H1 (cell line): Measurements from ENCODE around the gene TOP2A. TPM values are rescaled to one million over a fixed set of nuclear protein-coding genes. Genes with fewer than 3 reads are reported as not detected.

Experiments
- CTCF ChIA-PET: fragments of 300-600 bp; sonication (Branson Sonifier 250); formaldehyde crosslinking; loops from one replicate; lab custom pipeline; 2021; ENCODE audit not compliant: partially characterized antibody; lab: Charles Lee
- POLR2A ChIA-PET: fragments of 300-600 bp; sonication (Branson Sonifier 250); formaldehyde crosslinking; loops from one replicate; lab custom pipeline; 2021; ENCODE audit warnings: inconsistent platforms; ENCODE audit not compliant: partially characterized antibody; lab: Charles Lee
- DNase-seq, 2 experiments: peaks; one replicate each; pipeline versions ENCODE4 v3.0.0 to v3.0.0-alpha.2; 2010 to 2022; ENCODE audit warnings: low spot score in 2 of 2, low read depth in 1 of 2, mixed read lengths in 1 of 2
- FAIRE-seq: peaks from 2 replicates; lab custom pipeline; 2011; peaks lifted over from hg19 to GRCh38; lab: Jason Lieb, UNC
- H2AFZ ChIP-seq: 2 replicates; pipeline ENCODE4 v1.8.1; 2012; ENCODE audit warnings: low read length, inconsistent platforms
- H2AK5ac ChIP-seq: 2 replicates; pipeline ENCODE4 v1.6.1; 2013; ENCODE audit warnings: low read depth, low read length
- H2BK120ac ChIP-seq: replicated peaks from 2 replicates; pipeline ENCODE3; 2013; ENCODE audit warnings: low read depth, low read length, inconsistent platforms
- H2BK12ac ChIP-seq: 2 replicates; pipeline ENCODE4 v1.6.1; 2013; ENCODE audit warnings: low read depth, low read length
- H2BK15ac ChIP-seq: 2 replicates; pipeline ENCODE4 v1.6.1; 2013; ENCODE audit warnings: low read length
- H2BK20ac ChIP-seq: 2 replicates; pipeline ENCODE4 v1.6.1; 2013; ENCODE audit warnings: low read length
- H2BK5ac ChIP-seq: 2 replicates; pipeline ENCODE4 v1.6.1; 2013; ENCODE audit warnings: low read depth, low read length
- H3K14ac ChIP-seq: 2 replicates; pipeline ENCODE4 v1.6.1; 2013; ENCODE audit warnings: inconsistent platforms; ENCODE audit not compliant: insufficient read length
- H3K18ac ChIP-seq: 2 replicates; pipeline ENCODE4 v1.6.1; 2013; ENCODE audit warnings: low read length; ENCODE audit errors: extremely low read depth
- H3K23ac ChIP-seq: 2 replicates; pipeline ENCODE4 v1.6.1; 2013; ENCODE audit warnings: inconsistent platforms; ENCODE audit not compliant: insufficient read length
- H3K23me2 ChIP-seq: 2 replicates; pipeline ENCODE4 v1.6.1; 2013; ENCODE audit warnings: low read depth, low read length
- H3K27ac ChIP-seq: 2 replicates; pipeline ENCODE4 v1.6.1; 2011; ENCODE audit warnings: low read depth, low read length, inconsistent platforms
- H3K27me3 ChIP-seq, 4 experiments: replicated peaks in 1 of 4; 1 replicate in 1 of 4; 2 replicates in 3 of 4; pipeline versions ENCODE4 v1.6.1 to v1.8.1; 2011 to 2013; ENCODE audit warnings: low read length in 3 of 4, mild to moderate bottlenecking in 3 of 4, inconsistent platforms in 2 of 4, mixed read lengths in 2 of 4, moderate library complexity in 1 of 4; ENCODE audit not compliant: control insufficient read depth in 3 of 4, insufficient read depth in 3 of 4; ENCODE audit errors: extremely low read depth in 1 of 4
- H3K36me3 ChIP-seq, 4 experiments: 2 replicates each; pipeline versions ENCODE4 v1.6.1 to v1.8.1; 2011 to 2013; ENCODE audit warnings: mild to moderate bottlenecking in 4 of 4, low read length in 3 of 4, moderate library complexity in 2 of 4, control low read depth in 1 of 4, inconsistent platforms in 1 of 4; ENCODE audit not compliant: insufficient read depth in 4 of 4, control insufficient read depth in 2 of 4
- H3K4ac ChIP-seq: replicated peaks from 2 replicates; pipeline ENCODE3; 2013; ENCODE audit warnings: low read length, low read depth, mixed read lengths, inconsistent platforms; ENCODE audit not compliant: insufficient read length
- H3K4me1 ChIP-seq, 4 experiments: replicated peaks in 1 of 4; 1 replicate in 1 of 4; 2 replicates in 3 of 4; pipeline versions ENCODE4 v1.6.1 to v1.8.1; 2011 to 2013; ENCODE audit warnings: low read length in 3 of 4, inconsistent platforms in 2 of 4, mixed read lengths in 1 of 4; ENCODE audit not compliant: insufficient read depth in 4 of 4, control insufficient read depth in 3 of 4
- H3K4me2 ChIP-seq, 2 experiments: 2 replicates each; pipeline versions ENCODE4 v1.6.1 to v1.8.1; 2011 to 2013; ENCODE audit warnings: low read depth in 2 of 2, low read length in 2 of 2, control low read depth in 1 of 2, inconsistent platforms in 1 of 2, mild to moderate bottlenecking in 1 of 2; ENCODE audit not compliant: insufficient read depth in 1 of 2
- H3K4me3 ChIP-seq, 4 experiments: fragments of 200-600, 300-600 bp in 1 of 4; sonication (generic), shearing (Covaris generic), sonication (Bioruptor Twin) in 1 of 4; 2 replicates each; pipeline versions ENCODE4 v1.5.1 to v1.8.1; 2011 to 2016; ENCODE audit warnings: low read length in 4 of 4, low read depth in 3 of 4, control low read depth in 2 of 4, inconsistent platforms in 2 of 4, mild to moderate bottlenecking in 2 of 4, mixed read lengths in 1 of 4, moderate library complexity in 1 of 4; ENCODE audit not compliant: insufficient read depth in 2 of 4; ENCODE audit errors: extremely low read depth in 1 of 4
- H3K56ac ChIP-seq: replicated peaks from 2 replicates; pipeline ENCODE3; 2013; ENCODE audit warnings: low read depth, mild to moderate bottlenecking, mixed read lengths, low read length, inconsistent platforms; ENCODE audit not compliant: insufficient read length
- H3K79me1 ChIP-seq: 2 replicates; pipeline ENCODE4 v1.6.1; 2013; ENCODE audit warnings: low read depth, low read length, control low read depth
- H3K79me2 ChIP-seq, 2 experiments: 2 replicates each; pipeline versions ENCODE4 v1.6.1 to v1.8.1; 2012 to 2013; ENCODE audit warnings: low read length in 2 of 2, mild to moderate bottlenecking in 2 of 2, inconsistent platforms in 1 of 2; ENCODE audit not compliant: insufficient read depth in 2 of 2, control insufficient read depth in 1 of 2
- H3K9ac ChIP-seq, 4 experiments: replicated peaks in 1 of 4; 1 replicate in 1 of 4; 2 replicates in 3 of 4; pipeline versions ENCODE4 v1.6.1 to v1.8.1; 2011 to 2013; ENCODE audit warnings: low read depth in 3 of 4, low read length in 3 of 4, control low read depth in 2 of 4, mild to moderate bottlenecking in 2 of 4, moderate library complexity in 2 of 4, inconsistent platforms in 1 of 4; ENCODE audit errors: extremely low read depth in 1 of 4
- H3K9me3 ChIP-seq, 2 experiments: 2 replicates each; pipeline versions ENCODE4 v1.6.1 to v1.8.1; 2012 to 2013; ENCODE audit warnings: mild to moderate bottlenecking in 2 of 2, moderate library complexity in 2 of 2, control low read depth in 1 of 2, inconsistent platforms in 1 of 2, low read depth in 1 of 2, low read length in 1 of 2, mixed read lengths in 1 of 2; ENCODE audit not compliant: insufficient read depth in 2 of 2
- H4K20me1 ChIP-seq, 2 experiments: replicated peaks in 1 of 2; 2 replicates each; pipeline versions ENCODE3 to v1.8.1; 2011 to 2013; ENCODE audit warnings: inconsistent platforms in 2 of 2, low read length in 2 of 2, mild to moderate bottlenecking in 1 of 2; ENCODE audit not compliant: insufficient read depth in 2 of 2, control insufficient read depth in 1 of 2
- H4K5ac ChIP-seq: 2 replicates; pipeline ENCODE4 v1.6.1; 2013; ENCODE audit warnings: low read length, low read depth, mixed read lengths, inconsistent platforms; ENCODE audit not compliant: insufficient read length
- H4K8ac ChIP-seq: 2 replicates; pipeline ENCODE4 v1.8.0; 2013; ENCODE audit warnings: mild to moderate bottlenecking, moderate library complexity, low read length, inconsistent platforms; ENCODE audit not compliant: insufficient read depth; ENCODE audit errors: extremely low read depth
- H4K91ac ChIP-seq: replicated peaks from 2 replicates; pipeline ENCODE3; 2013; ENCODE audit warnings: low read length, mixed read lengths, inconsistent platforms; ENCODE audit not compliant: insufficient read length
- HDAC6 ChIP-seq: IDR thresholded peaks from one replicate; pipeline ENCODE4 v1.7.1; 2012; ENCODE audit warnings: low read depth, mild to moderate bottlenecking, inconsistent platforms, low read length, moderate library complexity
- KDM1A ChIP-seq: fragments of 200-600, 300-600 bp; sonication (generic); IDR thresholded peaks from 2 replicates; pipeline ENCODE4 v1.7.1; 2016; ENCODE audit warnings: mild to moderate bottlenecking, low read length, borderline replicate concordance
- POLR2A ChIP-seq, 2 experiments: IDR thresholded peaks; 1 replicate in 1 of 2; 2 replicates in 1 of 2; pipeline ENCODE4 v1.6.1; 2011; ENCODE audit warnings: low read depth in 2 of 2, low read length in 2 of 2, mild to moderate bottlenecking in 2 of 2; ENCODE audit errors: control extremely low read depth in 1 of 2
- TCF12 ChIP-seq: IDR thresholded peaks from 2 replicates; pipeline ENCODE4 v1.6.1; 2011; ENCODE audit warnings: low read depth, mild to moderate bottlenecking, low read length
- WGBS, 2 experiments: shearing (Covaris generic) in 1 of 2; methylation state at CpG; one replicate each; pipeline versions ENCODE4 v1.1.6 to v1.1.7; 2013 to 2015; ENCODE audit warnings: low lambda C conversion rate in 2 of 2, mixed read lengths in 2 of 2, inconsistent platforms in 1 of 2, low coverage in 1 of 2, missing lambda C conversion rate in 1 of 2; ENCODE audit not compliant: insufficient replicate concordance in 2 of 2, insufficient coverage in 1 of 2, insufficient read length in 1 of 2; ENCODE audit errors: extremely low coverage in 1 of 2, missing lambda C conversion rate in 1 of 2; 5-methylcytosine and 5-hydroxymethylcytosine counted together
- polyA plus RNA-seq, 7 experiments: library from polyadenylated mRNA; depleted of rRNA in 3 of 7; stranded (reverse) in 5 of 7; unstranded in 2 of 7; fragments of >200 nt in 5 of 7; fragments of 200-250 nt in 2 of 7; gene quantifications; 1 replicate in 5 of 7; 2 replicates in 1 of 7; 4 replicates in 1 of 7; pipeline versions ENCODE4 v1.2.1 to v1.2.3, GENCODE V29; 2011 to 2013; ENCODE audit warnings: missing spikeins in 2 of 7, mixed read lengths in 2 of 7
- total RNA-seq: library from RNA; stranded (reverse); fragmentation: NEBNext Ultra II Directional; extraction: Animal tissue kit (Norgen Biotek cat#: 25700); gene quantifications from 2 replicates; pipeline ENCODE4 v1.2.1, GENCODE V29; 2021

The TOP2A gene
- total and polyA plus RNA-seq, 2 of the 8 experiments (the other 6 are each of a cell fraction or from before 2014, with no cell fraction given), result 83.1 to 291 TPM

DNA sequence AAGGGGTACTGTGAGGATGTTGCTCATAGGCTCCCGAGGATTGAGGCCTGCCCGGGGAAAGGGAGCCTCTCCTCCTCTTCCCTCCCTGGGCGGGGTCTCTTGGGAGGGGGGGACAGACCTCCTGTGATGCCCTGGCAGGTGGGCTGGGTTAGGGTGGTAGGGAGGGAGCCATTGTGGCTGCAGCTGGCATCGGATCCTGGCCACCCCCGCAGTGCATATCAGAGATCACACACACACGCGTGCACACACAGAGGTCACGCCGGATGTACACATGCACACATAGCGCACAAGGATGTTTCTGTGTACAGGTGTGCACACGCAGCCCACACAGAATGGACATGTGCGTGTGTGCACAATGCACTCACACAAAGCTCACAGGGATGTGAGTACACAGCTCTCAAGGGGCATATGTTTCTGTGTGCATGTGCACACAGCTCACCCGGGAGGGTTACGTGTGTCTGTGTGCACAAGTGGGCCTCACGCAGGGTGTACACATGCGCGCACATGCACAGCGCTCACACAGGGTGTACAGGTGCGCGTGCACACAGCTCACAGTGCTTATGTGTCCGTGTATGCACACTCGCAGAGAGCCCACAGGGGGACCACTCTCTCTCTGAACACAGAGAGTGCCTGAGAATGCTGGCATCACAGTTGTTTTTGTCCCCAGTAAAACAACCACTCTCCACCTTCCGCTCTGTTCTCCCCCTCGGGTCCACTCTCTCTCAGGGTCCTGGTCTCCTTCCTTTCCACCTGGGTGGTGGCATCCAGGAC, 55.6 kb downstream of the TOP2A start:
- H3K36me3 ChIP-seq, result no peaks in the 10 kb centered on the region
- POLR2A ChIA-PET, result interaction anchor here (0.6 to 27.8 kb wide), 6 partner anchors 15 to 1329 kb away, joined by 3 to 570 read pairs (median 3); partner anchors contain the start of genes CDC6 and RARA
- H4K20me1 ChIP-seq, result peaks cover 0 to 2% of the 10 kb centered on the region in 2 experiments
- H2BK5ac ChIP-seq, result no peak overlapping the region
- no peak overlapping the region for H3K14ac ChIP-seq
- H4K91ac ChIP-seq, result peak overlapping the region; percentile 90
- H3K4me2 ChIP-seq, result peak overlapping the region; percentile 5 to 98
- H3K4me3 ChIP-seq, result peak overlapping the region in 3 of 4 experiments; percentile 34 to 65 (median 51); a peak in 5 of 8 replicates
- no peak overlapping the region; the same call in 1 of the 2 replicates for H4K8ac ChIP-seq
- FAIRE-seq (no peak), DNase-seq (no peak)
- H2BK15ac ChIP-seq, result peak overlapping the region; percentile 3; the same call in 1 of the 2 replicates
- no peak overlapping the region; the same call in 1 of the 2 replicates for H3K18ac ChIP-seq
- H3K27ac ChIP-seq, result no peak overlapping the region
- H3K9ac ChIP-seq, result no peak overlapping the region
- no peak overlapping the region for H2BK120ac ChIP-seq
- TF ChIP-seq HDAC6 (no peak), TCF12 (no peak), KDM1A (peak; percentile 79; the same call in 1 of the 2 replicates), POLR2A (IDR thresholded peaks at IDR 0.05; ENCODE audit: control extremely low read depth in 1 of 2, low read depth in 2 of 2, low read length in 2 of 2) (no peak)
- WGBS, 2 experiments, result 78% methylated on average over 20 of the region's 24 CpGs; no CpG with 5 or more reads in 1 of the 2 experiments
- H4K5ac ChIP-seq, result no peak overlapping the region
- H3K27me3 ChIP-seq, result peaks cover 8 to 27% (median 24%) of the 10 kb centered on the region in 4 experiments
- H2AFZ ChIP-seq, result no peak overlapping the region
- no peak overlapping the region for H3K56ac ChIP-seq
- CTCF ChIA-PET, result interaction anchor here (0.6 to 30.8 kb wide), 39 partner anchors 10 to 337 kb away, joined by 3 to 1198 read pairs (median 4); partner anchors contain the start of gene RARA
- peaks cover 18% of the 10 kb centered on the region; the same call in 1 of the 2 replicates for H3K23me2 ChIP-seq
- no peaks in the 10 kb centered on the region for H3K79me2 ChIP-seq
- no peaks in the 10 kb centered on the region for H3K9me3 ChIP-seq
- no peak overlapping the region for H3K4ac ChIP-seq
- H2BK20ac ChIP-seq, result no peak overlapping the region
- H3K23ac ChIP-seq, result no peak overlapping the region
- H3K79me1 ChIP-seq, result no peaks in the 10 kb centered on the region
- peak overlapping the region; percentile 9; the same call in 1 of the 2 replicates for H2AK5ac ChIP-seq
- peak overlapping the region; percentile 5; the same call in 1 of the 2 replicates for H2BK12ac ChIP-seq
- H3K4me1 ChIP-seq, result peaks cover 6 to 34% (median 23%) of the 10 kb centered on the region in 4 experiments
